HG03108 (cell line): Measurements from ENCODE around the gene NDRG3.
A peak's percentile ranks its signal among the peaks of the same experiment; 100 is the strongest.
"Not testable (repeated sequence)": the region's sequence is repeated elsewhere in the genome, so short reads cannot be mapped to it uniquely, and the experiment has no call there.

Experiments used
- ATAC-seq: cut with Tn5 transposase; IDR thresholded peaks from one replicate; pipeline ENCODE4 v1.9.1; 2021; ENCODE audit warnings: moderate library complexity; ENCODE audit not compliant: unreplicated experiment

Gene NDRG3

DNA sequence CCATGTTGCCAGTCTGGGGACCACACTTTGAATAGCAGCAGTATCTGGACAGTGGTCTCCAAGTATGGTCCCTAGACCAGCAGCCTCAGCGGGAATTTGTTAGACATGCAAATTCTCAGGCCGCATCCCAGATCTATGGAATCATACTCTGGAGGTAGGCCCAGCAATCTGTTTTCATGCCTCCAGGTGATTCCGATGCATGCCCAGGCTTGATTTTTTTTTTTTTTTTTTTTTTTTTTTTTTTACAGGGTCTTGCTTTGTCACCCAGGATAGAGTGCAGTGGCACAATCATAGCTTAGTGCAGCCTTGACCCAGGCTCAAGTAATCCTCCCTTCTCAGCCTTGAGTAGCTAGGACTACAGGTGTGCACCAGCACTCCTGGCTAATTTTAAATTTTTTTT is 99.2 kb downstream of the NDRG3 start:
- no peak for ATAC-seq

- ATAC-seq = no peak
Observed at GRCh38 chr20:36645998-36646397, 99.9 kb downstream of the NDRG3 start, which contains the start of gene SLA2. Gene SLA2, minus strand, starts transcription at chr20:36646196. Its CDS starts 4,861 bp downstream, at chr20:36641335.

- ATAC-seq = no peak
Observed at GRCh38 chr20:36645353-36645752, 100.5 kb downstream of the NDRG3 start.

DNA sequence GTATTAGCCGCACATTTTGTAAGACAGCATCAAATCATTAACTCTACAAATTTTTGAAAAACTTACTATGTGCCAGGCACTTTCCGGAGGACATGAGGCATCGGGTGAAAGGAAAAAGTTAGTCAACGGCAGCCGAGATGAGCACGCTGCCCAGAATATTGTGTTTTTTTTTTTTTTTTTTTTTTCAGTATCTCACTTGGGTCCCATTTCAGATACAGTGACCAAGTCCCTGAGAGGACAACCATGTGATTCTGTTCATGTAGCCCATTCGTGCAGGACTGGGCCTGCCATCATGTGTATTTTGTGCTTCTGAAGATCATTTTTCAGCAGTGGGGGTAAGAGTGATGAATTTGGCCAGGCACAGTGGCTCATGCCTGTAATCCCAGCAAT is 101.2 kb downstream of the NDRG3 start:
- no peak for ATAC-seq

DNA sequence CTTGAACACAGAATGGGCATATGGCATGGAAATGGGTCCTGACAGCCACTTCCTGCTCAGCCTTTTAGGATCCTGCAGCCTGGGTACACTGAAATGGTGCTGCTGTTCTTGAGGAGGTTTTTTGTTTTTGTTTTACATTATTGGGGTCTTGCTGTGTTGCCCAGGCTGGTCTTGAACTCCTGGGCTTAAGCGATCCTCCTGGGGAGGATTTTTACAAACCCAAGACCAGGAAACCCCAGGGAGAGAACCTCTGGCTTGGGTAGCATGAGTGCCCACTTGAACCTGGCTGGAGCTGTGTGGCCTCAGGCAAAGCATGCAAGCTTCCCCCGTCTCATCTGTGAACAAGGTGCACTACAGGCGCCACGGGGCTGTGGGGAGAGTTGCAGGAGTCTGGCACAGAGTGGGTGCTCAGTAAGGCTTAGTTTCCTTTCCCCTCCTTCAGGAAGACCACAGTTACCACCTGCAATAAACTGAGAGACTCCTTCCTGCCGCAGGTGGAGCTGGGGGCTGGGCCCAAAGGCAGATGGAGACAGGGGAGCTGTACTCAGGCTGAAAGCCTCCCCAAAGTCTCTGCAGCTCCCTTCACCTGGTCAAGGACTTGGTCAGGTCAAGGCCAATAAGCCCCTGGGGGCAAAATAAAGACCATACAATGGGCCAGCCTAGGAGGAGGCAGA is 101.7 kb downstream of the NDRG3 start:
- no peak for ATAC-seq

DNA sequence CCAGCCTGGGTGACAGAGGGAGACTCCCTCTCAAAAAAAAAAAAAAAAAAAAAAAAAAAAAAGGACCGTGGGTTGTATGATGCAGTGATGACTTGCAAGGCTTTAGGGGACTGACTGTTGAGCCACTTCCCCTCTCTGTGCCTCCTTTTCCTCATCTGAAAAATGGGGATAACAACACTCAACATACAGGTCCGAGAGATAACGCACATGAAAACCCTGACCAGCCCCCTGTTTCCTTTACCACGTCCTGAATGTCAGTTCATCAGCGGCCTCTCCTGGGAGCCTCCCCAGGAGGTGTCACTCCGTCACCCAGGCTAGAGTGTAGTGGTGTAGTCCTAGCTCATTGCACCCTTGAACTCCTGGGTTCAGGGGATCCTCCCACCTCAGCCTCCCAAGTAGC is 103.8 kb downstream of the NDRG3 start:
- no peak for ATAC-seq

- no peak for ATAC-seq
Observed at GRCh38 chr20:36641506-36641843, 104.4 kb downstream of the NDRG3 start.

DNA sequence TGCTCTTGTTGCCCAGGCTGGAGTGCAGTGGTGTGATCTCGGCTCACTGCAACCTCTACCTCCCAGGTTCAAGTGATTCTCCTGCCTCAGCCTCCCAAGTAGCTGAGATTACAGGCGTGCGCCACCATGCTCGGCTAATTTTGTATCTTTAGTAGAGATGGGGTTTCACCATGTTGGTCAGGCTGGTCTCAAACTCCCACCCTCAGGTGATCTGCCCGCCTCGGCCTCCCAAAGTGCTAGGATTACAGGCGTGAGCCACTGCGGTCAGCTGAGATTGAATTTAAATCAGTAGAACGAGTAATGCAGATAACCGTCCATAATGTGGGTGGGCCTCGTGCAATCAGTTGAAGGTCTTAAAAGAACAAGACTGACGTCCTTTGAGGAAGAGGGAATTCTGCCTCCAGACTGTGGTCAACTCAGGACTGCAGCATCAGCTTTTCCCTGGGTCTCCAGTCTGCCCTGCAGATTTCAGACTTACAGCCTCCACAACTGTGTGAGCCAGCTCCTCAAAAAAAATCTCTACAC is 107.0 kb downstream of the NDRG3 start:
- ATAC-seq = not testable (repeated sequence)

GRCh38 chr20:36634342-36634741 is 111.5 kb downstream of the NDRG3 start:
- no peak for ATAC-seq

DNA sequence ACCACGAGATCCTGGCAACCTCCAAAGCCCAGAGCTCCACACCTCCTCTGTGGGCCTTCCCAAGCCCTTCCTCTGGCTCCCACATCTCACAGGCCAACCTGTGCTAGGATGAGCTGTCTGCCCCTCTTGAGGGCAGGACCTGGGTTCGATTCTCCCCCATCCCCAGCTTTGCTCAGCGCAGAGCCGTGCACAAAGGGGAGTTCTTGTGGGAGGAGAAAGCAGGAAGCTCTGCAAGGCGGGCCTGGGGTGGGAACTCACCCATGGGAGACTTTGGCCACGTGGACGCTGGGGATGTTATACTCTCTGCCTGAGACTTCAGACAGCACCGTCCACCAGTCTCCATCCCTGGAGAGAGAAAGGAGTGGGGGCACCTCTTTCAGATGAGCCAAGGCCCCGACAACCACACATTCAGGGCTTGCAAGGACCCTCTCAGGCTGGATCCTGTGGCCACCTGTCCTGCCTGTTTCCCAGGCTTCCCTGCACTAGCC is 112.6 kb downstream of the NDRG3 start:
- no peak for ATAC-seq

- ATAC-seq = no peak
Observed at GRCh38 chr20:36632487-36633284, 113.2 kb downstream of the NDRG3 start.

GRCh38 chr20:36632147-36632486 is 113.8 kb downstream of the NDRG3 start:
- no peak for ATAC-seq

GRCh38 chr20:36631646-36632045 is 114.2 kb downstream of the NDRG3 start:
- no peak for ATAC-seq

GRCh38 chr20:36629719-36630681 is 115.9 kb downstream of the NDRG3 start:
- peak; percentile 80 for ATAC-seq

- no peak for ATAC-seq
Observed at GRCh38 chr20:36628076-36628475, 117.8 kb downstream of the NDRG3 start.

DNA sequence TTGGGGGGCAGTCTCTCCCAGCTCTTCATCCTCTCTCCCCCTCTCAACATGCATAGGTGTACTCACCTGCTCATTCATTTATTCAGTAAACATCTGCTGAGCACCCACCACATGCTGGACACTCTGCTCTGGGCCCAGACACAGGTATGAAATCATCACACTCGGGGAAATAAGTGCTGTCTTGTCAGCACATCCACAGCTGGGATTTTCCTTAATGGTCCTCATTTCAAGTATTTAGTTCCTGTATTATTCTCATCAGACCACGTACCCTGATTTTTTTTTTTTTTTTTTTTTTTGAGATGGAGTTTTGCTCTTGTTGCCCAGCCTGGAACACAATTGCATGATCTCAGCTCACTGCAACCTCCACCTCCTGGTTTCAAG is 121.0 kb downstream of the NDRG3 start:
- no peak for ATAC-seq

DNA sequence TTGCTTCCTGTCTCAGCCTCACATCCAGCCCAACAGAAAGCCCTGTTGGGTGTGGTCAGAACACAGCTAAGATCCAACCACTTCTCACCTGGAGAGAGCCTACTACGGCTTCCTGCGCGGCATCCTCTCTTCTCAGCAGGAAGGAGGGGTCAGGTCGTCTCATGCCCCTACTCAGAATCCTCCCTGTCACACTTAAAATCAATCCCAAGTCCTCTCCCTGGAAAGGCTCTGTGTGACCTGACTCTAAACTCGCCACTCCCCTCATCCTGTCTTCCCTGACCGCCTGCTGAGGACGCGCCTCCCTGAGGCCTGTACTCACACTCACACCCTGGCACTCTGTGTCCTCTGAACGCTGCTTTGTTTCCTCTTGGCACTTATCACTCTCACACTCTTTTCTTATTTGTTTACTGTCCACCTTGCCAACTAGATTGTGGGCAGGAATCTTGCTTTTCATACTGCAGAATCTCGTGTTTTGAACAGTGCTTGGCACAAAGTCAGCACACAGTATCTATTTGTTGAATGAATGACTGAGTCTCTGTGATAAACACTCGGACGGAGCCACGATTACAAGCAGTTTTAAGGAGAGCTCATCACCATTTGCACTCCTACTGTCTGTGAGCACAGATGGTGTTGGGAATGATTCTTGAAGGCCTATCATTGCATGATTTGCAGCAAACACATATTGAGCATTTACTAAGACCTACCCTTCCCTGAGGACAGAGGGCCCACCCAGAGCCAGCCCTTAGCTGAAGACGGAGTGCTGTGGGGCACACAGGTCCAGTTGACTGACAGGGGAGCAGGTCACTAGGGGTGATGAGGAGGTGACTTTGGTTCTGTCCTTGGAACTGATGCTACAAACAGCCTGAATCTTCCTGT is 121.6 kb downstream of the NDRG3 start:
- no peak for ATAC-seq

DNA sequence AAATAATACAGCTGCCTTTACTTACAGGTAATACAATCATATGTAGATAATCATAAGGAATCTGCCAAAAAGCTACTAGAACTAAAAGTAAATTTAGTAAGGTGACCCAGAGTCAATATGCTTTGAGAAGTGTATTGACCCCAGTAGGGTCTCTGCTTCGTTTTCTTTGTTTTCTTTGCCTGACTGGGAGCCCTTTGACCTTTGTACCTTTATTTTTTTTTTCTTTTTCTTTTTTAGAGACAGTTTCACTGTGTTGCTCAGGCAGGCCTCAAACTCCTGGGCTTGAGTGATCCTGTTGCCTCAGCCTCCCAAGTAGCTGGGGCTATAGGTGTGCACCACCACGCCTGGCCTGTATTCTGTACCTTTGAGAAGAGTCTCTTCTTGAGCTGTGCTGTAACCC is 122.4 kb downstream of the NDRG3 start:
- no peak for ATAC-seq

- ATAC-seq = no peak
Observed at GRCh38 chr20:36620917-36621316, 125.0 kb downstream of the NDRG3 start.
